Measurements from ENCODE around the gene ANKS1A. TPM values are rescaled to one million over a fixed set of nuclear protein-coding genes. Genes with fewer than 3 reads are reported as not detected.
"Not testable (repeated sequence)": the region's sequence is repeated elsewhere in the genome, so short reads cannot be mapped to it uniquely, and the experiment has no call there.

Gene ANKS1A
- 48.1 TPM for total RNA-seq
- long read RNA-seq, full-length matches to known transcripts: 6 of 89 reads
- long read RNA-seq, partial matches to known transcripts: 32 of 89 reads
- long read RNA-seq, other reads (novel, unspliced or antisense): 51 of 89 reads

- no peaks in the 10 kb centered on the region for H3K9me3 ChIP-seq
- intact Hi-C loops (cut with DNase I): no loop called here
- no peaks in the 10 kb centered on the region for H3K36me3 ChIP-seq
- no peaks in the 10 kb centered on the region for H3K27me3 ChIP-seq (ENCODE audit: low read depth)
- H3K4me1 ChIP-seq: peaks cover 57% of the 10 kb centered on the region
- TF ChIP-seq CTCF (IDR thresholded peaks at IDR 0.05): no peak
- H3K27ac ChIP-seq: peak within 1 kb of the TSS; percentile 88
- DNase-seq (peak; percentile 91), ATAC-seq (peak; percentile 95 to 96)
- H3K4me3 ChIP-seq: peak within 1 kb of the TSS; percentile 73
Observed at GRCh38 chr6:34888874-34889555, at the start of gene ANKS1A. Gene ANKS1A, plus strand, starts transcription at chr6:34889255. Its CDS starts 148 bp downstream, at chr6:34889403.

DNA sequence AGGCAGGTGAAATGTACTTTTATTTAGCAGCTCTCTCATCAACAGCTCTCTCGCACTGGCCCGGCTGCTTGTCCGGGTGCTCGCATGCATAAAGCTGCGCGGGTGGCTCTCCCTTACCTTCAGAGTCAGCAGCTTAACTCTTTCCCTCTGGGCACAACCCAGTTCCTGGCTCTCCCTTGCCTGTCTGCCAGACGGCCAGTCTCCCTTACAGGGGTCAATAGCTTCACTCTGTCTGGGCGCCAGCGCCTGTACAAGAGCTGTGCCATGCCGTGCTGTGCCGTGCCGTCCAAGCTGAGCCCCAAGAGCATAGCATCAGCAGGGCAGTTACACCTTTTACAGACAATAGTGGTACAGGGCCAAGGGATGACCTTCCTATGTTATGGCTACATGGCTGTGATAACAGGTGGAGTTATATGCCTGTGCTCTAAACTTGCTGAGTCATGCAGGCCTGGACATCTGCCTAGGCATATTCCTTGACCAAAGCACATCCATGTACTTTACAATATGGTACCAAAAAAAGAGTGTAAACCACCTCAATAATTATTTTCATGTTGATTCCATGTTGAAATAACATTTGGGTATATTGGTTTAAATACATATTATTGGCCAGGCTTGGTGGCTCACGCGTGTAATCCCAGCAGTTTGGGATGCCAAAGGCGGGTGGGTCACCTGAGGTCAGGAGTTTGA, 49.2 kb upstream of the ANKS1A start:
- Histone ChIP-seq H3K4me3 (no peak overlapping the region), H3K9me3 (no peaks in the 10 kb centered on the region), H3K4me1 (no peaks in the 10 kb centered on the region), H3K36me3 (peaks cover 32% of the 10 kb centered on the region), H3K27me3 (ENCODE audit: low read depth) (no peaks in the 10 kb centered on the region), H3K27ac (no peak overlapping the region)
- no peak for TF ChIP-seq CTCF (IDR thresholded peaks at IDR 0.05)
- peak in 1 of 2 donors; percentile 19 for ATAC-seq
- no peak for DNase-seq
- intact Hi-C loops (cut with DNase I): no loop called here

GRCh38 chr6:34849066-34849465, 40.0 kb upstream of the ANKS1A start:
- H3K4me3 ChIP-seq; DNase-seq; ATAC-seq; intact Hi-C loops (cut with DNase I); H3K4me1 ChIP-seq; H3K27me3 ChIP-seq (ENCODE audit: low read depth); H3K9me3 ChIP-seq; H3K27ac ChIP-seq: not testable (repeated sequence)
- H3K36me3 ChIP-seq: peaks cover 28% of the 10 kb centered on the region

DNA sequence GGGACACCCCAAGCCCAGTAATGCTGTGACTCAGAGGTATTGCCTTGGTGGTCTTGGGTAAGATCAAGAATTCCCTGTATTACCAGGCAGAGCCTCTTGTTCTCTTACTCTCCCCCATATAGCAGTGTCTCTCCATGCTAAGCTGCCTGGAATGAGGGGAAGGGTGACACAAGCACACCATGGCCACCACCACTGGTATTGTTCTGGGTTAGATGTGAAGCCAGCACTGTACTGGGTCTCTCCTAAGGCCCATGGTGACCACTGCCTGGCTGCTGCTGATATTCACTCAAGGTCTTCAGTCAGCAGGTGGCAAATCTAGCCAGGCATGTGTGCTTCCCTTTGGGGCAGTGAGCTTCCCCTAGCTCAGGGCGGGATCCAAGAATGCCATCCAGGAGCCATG, 37.7 kb upstream of the ANKS1A start:
- Histone ChIP-seq H3K4me1 (no peaks in the 10 kb centered on the region), H3K9me3 (no peaks in the 10 kb centered on the region), H3K27ac (no peak overlapping the region), H3K36me3 (peaks cover 45% of the 10 kb centered on the region), H3K27me3 (ENCODE audit: low read depth) (no peaks in the 10 kb centered on the region), H3K4me3 (no peak overlapping the region)
- intact Hi-C loops (cut with DNase I): no loop called here
- no peak for ATAC-seq
- no peak for DNase-seq
- TF ChIP-seq CTCF (IDR thresholded peaks at IDR 0.05): no peak

GRCh38 chr6:34852406-34853085, 36.5 kb upstream of the ANKS1A start:
- TF ChIP-seq CTCF (IDR thresholded peaks at IDR 0.05): no peak
- ATAC-seq: no peak
- H3K4me3 ChIP-seq: no peak overlapping the region
- no peaks in the 10 kb centered on the region for H3K9me3 ChIP-seq
- no peak overlapping the region for H3K27ac ChIP-seq
- intact Hi-C loops (cut with DNase I): no loop called here
- no peaks in the 10 kb centered on the region for H3K27me3 ChIP-seq (ENCODE audit: low read depth)
- H3K36me3 ChIP-seq: peaks cover 56% of the 10 kb centered on the region
- no peak for DNase-seq
- H3K4me1 ChIP-seq: no peaks in the 10 kb centered on the region
